ENCODE data around the gene NHP2. TPM values are rescaled to one million over a fixed set of nuclear protein-coding genes. Genes with fewer than 3 reads are reported as not detected.
A peak's percentile ranks its signal among the peaks of the same experiment; 100 is the strongest.
"Not testable (repeated sequence)": the region's sequence is repeated elsewhere in the genome, so short reads cannot be mapped to it uniquely, and the experiment has no call there.

Gene NHP2
- polyA plus RNA-seq, 3 donors: 68.9 to 139 (median 108) TPM

DNA sequence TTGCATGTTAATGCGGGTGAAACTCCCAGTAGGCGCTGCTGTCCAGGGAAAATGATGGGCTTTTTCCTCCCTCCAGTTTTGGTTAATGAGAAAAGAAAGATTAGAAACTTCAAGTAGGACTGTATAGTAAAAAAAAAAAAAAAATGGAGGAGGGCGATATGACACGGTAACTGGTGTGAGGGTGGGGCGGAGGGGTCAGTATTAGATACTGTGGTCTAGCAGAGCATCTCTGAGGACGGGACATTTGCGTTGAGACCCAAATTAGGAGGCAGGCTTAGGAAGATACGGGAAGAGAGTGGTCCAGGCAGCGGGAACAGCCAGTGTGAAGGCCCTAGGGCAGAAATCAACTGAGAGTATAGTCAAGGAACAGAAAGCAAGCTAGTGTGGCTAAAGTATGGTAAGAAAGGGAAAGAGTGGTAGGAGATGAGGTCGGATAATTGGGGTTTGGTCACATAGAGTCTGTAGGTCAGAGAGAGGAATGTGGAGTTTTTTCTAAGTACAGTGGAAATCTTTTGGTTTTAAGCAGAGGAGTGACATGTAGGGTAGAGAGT is 22.2 kb downstream of the NHP2 start:
- H3K4me2 ChIP-seq (replicated peaks; ENCODE audit: extremely low read depth, low read length, poor library complexity, severe bottlenecking): peak overlapping the region; percentile 96
- Mint-ChIP-seq H3K4me1 (peaks cover 21% of the 10 kb centered on the region), H3K27ac (peak overlapping the region in 3 of 7 donors; percentile 45 to 60 (median 54)), H3K9me3 (peaks cover 0 to 5% (median 0%) of the 10 kb centered on the region in 7 donors), H3K4me3 (peak overlapping the region; percentile 89 to 94), H3K36me3 (peaks cover 25 to 33% of the 10 kb centered on the region in 2 donors), H3K27me3 (ENCODE audit: low read depth in 3 of 3) (peaks cover 6 to 28% (median 13%) of the 10 kb centered on the region in 3 donors)
- H3K27ac ChIP-seq (ENCODE audit: low read depth in 1 of 2, low read length in 2 of 2): peak overlapping the region in 1 of 2 donors; percentile 67
- no peaks in the 10 kb centered on the region for H3K79me2 ChIP-seq (ENCODE audit: insufficient read depth, low read length)
- H3K4me3 ChIP-seq (replicated peaks in 1 of 3; ENCODE audit: low read depth in 2 of 3, low read length in 3 of 3): peak overlapping the region; percentile 88 to 97 (median 92)
- no peak for DNase-seq
- H4K20me1 ChIP-seq (ENCODE audit: insufficient read depth, low read length): peaks cover 14% of the 10 kb centered on the region
- peaks cover 13 to 20% of the 10 kb centered on the region in 2 donors for H3K4me1 ChIP-seq (ENCODE audit: control insufficient read depth in 1 of 2, insufficient read depth in 2 of 2, low read length in 2 of 2)
- intact Hi-C loops (cut with micrococcal nuclease): loop anchor here in 1 of 2 donors (2.0 to 10.0 kb wide), 2 partner anchors 23 to 1717 kb away; partner anchors contain the start of gene CLTB
- peak overlapping the region; percentile 95 for H2AFZ ChIP-seq (ENCODE audit: insufficient read depth, low read depth, low read length, poor library complexity, severe bottlenecking)
- peak overlapping the region; percentile 80 for H3K9ac ChIP-seq (ENCODE audit: insufficient read depth, low read length, poor library complexity, severe bottlenecking)
- H3K36me3 ChIP-seq (replicated peaks in 1 of 2; ENCODE audit: control insufficient read depth in 1 of 2, insufficient read depth in 2 of 2, low read length in 2 of 2): peaks cover 9 to 29% of the 10 kb centered on the region in 2 donors
- TF ChIP-seq, protein P1, sequence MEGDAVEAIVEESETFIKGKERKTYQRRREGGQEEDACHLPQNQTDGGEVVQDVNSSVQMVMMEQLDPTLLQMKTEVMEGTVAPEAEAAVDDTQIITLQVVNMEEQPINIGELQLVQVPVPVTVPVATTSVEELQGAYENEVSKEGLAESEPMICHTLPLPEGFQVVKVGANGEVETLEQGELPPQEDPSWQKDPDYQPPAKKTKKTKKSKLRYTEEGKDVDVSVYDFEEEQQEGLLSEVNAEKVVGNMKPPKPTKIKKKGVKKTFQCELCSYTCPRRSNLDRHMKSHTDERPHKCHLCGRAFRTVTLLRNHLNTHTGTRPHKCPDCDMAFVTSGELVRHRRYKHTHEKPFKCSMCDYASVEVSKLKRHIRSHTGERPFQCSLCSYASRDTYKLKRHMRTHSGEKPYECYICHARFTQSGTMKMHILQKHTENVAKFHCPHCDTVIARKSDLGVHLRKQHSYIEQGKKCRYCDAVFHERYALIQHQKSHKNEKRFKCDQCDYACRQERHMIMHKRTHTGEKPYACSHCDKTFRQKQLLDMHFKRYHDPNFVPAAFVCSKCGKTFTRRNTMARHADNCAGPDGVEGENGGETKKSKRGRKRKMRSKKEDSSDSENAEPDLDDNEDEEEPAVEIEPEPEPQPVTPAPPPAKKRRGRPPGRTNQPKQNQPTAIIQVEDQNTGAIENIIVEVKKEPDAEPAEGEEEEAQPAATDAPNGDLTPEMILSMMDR (IDR thresholded peaks at IDR 0.05): no peak
- 55% methylated on average over 8 of the region's 10 CpGs for WGBS (ENCODE audit: insufficient coverage)
- peaks cover 0 to 5% of the 10 kb centered on the region in 2 donors for H3K27me3 ChIP-seq (ENCODE audit: control insufficient read depth in 2 of 2, insufficient read depth in 2 of 2, low read length in 2 of 2)
- H3K9me3 ChIP-seq (replicated peaks in 1 of 2; ENCODE audit: control insufficient read depth in 1 of 2, insufficient read depth in 1 of 2, low read length in 2 of 2): no peaks in the 10 kb centered on the region

DNA sequence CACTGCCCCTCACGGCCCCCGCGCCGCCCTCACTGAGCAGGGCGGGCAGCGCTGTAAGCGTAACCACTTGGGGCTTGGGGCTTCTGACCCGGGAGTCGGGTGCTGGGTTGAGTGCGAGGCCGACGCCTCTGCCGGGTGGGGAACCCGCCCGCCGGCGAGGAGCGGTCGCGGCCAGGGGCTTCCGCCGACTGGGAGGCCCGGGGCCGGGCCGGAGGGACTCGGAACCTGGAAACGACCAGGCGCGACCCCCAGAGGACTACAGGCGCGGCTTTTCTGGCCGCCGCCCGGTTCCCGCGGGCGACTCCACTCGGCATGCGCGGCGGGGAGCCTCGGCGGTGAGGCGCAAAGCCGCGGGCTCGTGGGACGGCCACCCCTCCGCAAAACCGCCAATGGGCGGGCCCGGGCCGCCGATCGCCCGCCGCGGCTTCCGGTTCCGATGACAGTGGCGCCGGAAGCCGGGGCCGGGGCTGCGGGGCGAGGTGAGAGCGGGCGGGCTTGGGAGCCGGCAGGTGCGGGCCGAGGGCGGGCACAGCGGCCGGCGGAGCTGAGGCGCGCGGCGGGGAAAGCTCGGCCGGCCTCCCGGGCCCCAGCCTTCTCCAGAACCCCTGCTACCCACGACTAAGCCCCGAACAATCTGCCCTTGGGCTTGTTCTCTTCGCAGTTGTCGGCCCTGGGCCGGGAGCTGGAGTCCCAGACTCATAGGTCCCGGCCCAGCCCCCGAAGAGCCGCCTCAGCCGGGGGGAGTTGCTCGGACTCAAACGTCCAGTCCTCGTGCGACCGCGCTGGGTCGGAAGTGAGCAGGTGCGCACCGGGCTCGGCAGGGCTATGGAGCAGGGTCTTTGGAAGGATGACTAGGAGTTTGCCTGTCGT is 22.9 kb downstream of the NHP2 start, which contains the start of gene RMND5B:
RMND5B (plus strand) TSS at position 439 of the 870 bp plus-strand sequence. CDS start 7,106 bp downstream, outside the sequence.
- Histone ChIP-seq H3K27me3 (ENCODE audit: control insufficient read depth in 2 of 2, insufficient read depth in 2 of 2, low read length in 2 of 2) (peaks cover 0 to 5% of the 10 kb centered on the region in 2 donors), H3K27ac (ENCODE audit: low read depth in 1 of 2, low read length in 2 of 2) (peak within 1 kb of the TSS; percentile 16 to 67), H3K79me2 (ENCODE audit: insufficient read depth, low read length) (no peaks in the 10 kb centered on the region), H3K36me3 (replicated peaks in 1 of 2; ENCODE audit: control insufficient read depth in 1 of 2, insufficient read depth in 2 of 2, low read length in 2 of 2) (peaks cover 9 to 22% of the 10 kb centered on the region in 2 donors), H3K4me1 (ENCODE audit: control insufficient read depth in 1 of 2, insufficient read depth in 2 of 2, low read length in 2 of 2) (peaks cover 13 to 20% of the 10 kb centered on the region in 2 donors), H3K9me3 (replicated peaks in 1 of 2; ENCODE audit: control insufficient read depth in 1 of 2, insufficient read depth in 1 of 2, low read length in 2 of 2) (no peaks in the 10 kb centered on the region), H3K4me2 (replicated peaks; ENCODE audit: extremely low read depth, low read length, poor library complexity, severe bottlenecking) (peak within 1 kb of the TSS; percentile 96), H4K20me1 (ENCODE audit: insufficient read depth, low read length) (peaks cover 6% of the 10 kb centered on the region), H3K4me3 (replicated peaks in 1 of 3; ENCODE audit: low read depth in 2 of 3, low read length in 3 of 3) (peak within 1 kb of the TSS; percentile 88 to 97 (median 92)), H3K9ac (ENCODE audit: insufficient read depth, low read length, poor library complexity, severe bottlenecking) (peak within 1 kb of the TSS; percentile 80), H2AFZ (ENCODE audit: insufficient read depth, low read depth, low read length, poor library complexity, severe bottlenecking) (peak within 1 kb of the TSS; percentile 95)
- under 1% methylated on average over 95 of the region's 102 CpGs for WGBS (ENCODE audit: insufficient coverage)
- DNase-seq: peak; percentile 67 to 78 (median 76)
- Mint-ChIP-seq H3K4me1 (peaks cover 21% of the 10 kb centered on the region), H3K27me3 (ENCODE audit: low read depth in 3 of 3) (peaks cover 6 to 28% (median 13%) of the 10 kb centered on the region in 3 donors), H3K27ac (peak within 1 kb of the TSS in 5 of 7 donors; percentile 41 to 60 (median 54)), H3K36me3 (peaks cover 22 to 27% of the 10 kb centered on the region in 2 donors), H3K9me3 (peaks cover 0 to 5% (median 0%) of the 10 kb centered on the region in 7 donors), H3K4me3 (peak within 1 kb of the TSS; percentile 89 to 94)
- intact Hi-C loops (cut with micrococcal nuclease): loop anchor here in 1 of 2 donors (2.0 to 10.0 kb wide), 2 partner anchors 24 to 1716 kb away; partner anchors contain the start of gene CLTB
- TF ChIP-seq, protein P1 (IDR thresholded peaks at IDR 0.05): no peak

DNA sequence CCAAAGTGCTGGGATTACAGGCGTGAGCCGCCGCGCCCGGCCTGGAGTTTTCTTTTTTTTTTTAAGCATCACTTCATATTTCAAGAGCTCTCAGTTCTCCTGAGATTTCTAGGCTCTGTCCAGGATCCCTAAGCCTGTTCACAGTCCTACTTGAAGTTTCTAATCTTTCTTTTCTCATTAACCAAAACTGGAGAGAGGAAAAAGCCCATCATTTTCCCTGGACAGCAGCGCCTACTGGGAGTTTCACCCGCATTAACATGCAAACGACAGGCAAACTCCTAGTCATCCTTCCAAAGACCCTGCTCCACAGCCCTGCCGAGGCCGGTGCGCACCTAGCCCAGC is 23.5 kb downstream of the NHP2 start:
- Histone ChIP-seq H3K36me3 (replicated peaks in 1 of 2; ENCODE audit: control insufficient read depth in 1 of 2, insufficient read depth in 2 of 2, low read length in 2 of 2) (peaks cover 7 to 16% of the 10 kb centered on the region in 2 donors), H3K4me2 (replicated peaks; ENCODE audit: extremely low read depth, low read length, poor library complexity, severe bottlenecking) (peak overlapping the region; percentile 96), H2AFZ (ENCODE audit: insufficient read depth, low read depth, low read length, poor library complexity, severe bottlenecking) (peak overlapping the region; percentile 95), H3K9ac (ENCODE audit: insufficient read depth, low read length, poor library complexity, severe bottlenecking) (peak overlapping the region; percentile 80), H3K27ac (ENCODE audit: low read depth in 1 of 2, low read length in 2 of 2) (peak overlapping the region in 1 of 2 donors; percentile 20), H3K4me1 (ENCODE audit: control insufficient read depth in 1 of 2, insufficient read depth in 2 of 2, low read length in 2 of 2) (peaks cover 13 to 20% of the 10 kb centered on the region in 2 donors), H3K4me3 (replicated peaks in 1 of 3; ENCODE audit: low read depth in 2 of 3, low read length in 3 of 3) (peak overlapping the region; percentile 54 to 97 (median 92))
- Mint-ChIP-seq H3K36me3 (peaks cover 16 to 21% of the 10 kb centered on the region in 2 donors), H3K27me3 (ENCODE audit: low read depth in 3 of 3) (peaks cover 6 to 28% (median 13%) of the 10 kb centered on the region in 3 donors), H3K27ac (peak overlapping the region in 1 of 7 donors; percentile 12), H3K4me3 (peak overlapping the region; percentile 73 to 87), H3K4me1 (peaks cover 24% of the 10 kb centered on the region)
- not testable (repeated sequence) for DNase-seq; H3K79me2 ChIP-seq (ENCODE audit: insufficient read depth, low read length); H3K9me3 Mint-ChIP-seq; H3K9me3 ChIP-seq (replicated peaks in 1 of 2; ENCODE audit: control insufficient read depth in 1 of 2, insufficient read depth in 1 of 2, low read length in 2 of 2); H4K20me1 ChIP-seq (ENCODE audit: insufficient read depth, low read length); H3K27me3 ChIP-seq (ENCODE audit: control insufficient read depth in 2 of 2, insufficient read depth in 2 of 2, low read length in 2 of 2)
- 0% methylated on average over 4 of the region's 11 CpGs for WGBS (ENCODE audit: insufficient coverage)
- intact Hi-C loops (cut with micrococcal nuclease): loop anchor here in 1 of 2 donors (2.0 to 10.0 kb wide), 2 partner anchors 25 to 1715 kb away; partner anchors contain the start of gene CLTB

Measured in CD14-positive monocyte (primary cell).